Mesodermal cell (in vitro differentiated cells): ENCODE data around the gene GJD4.

Source experiments
- H3K27ac ChIP-seq: 2 replicates; pipeline ENCODE4 v1.7.0; 2013; ENCODE audit warnings: mild to moderate bottlenecking, low read depth, low read length, moderate library complexity; ENCODE audit not compliant: severe bottlenecking
- H3K36me3 ChIP-seq: 2 replicates; pipeline ENCODE4 v1.7.1; 2013; ENCODE audit warnings: mild to moderate bottlenecking, low read length, moderate library complexity; ENCODE audit not compliant: control insufficient read depth, insufficient read depth
- H3K4me1 ChIP-seq: one replicate; pipeline ENCODE4 v1.7.1; 2013; ENCODE audit warnings: mild to moderate bottlenecking, low read length; ENCODE audit not compliant: insufficient read depth, control insufficient read depth, poor library complexity, severe bottlenecking
- H3K4me3 ChIP-seq: 2 replicates; pipeline ENCODE4 v1.7.0; 2013; ENCODE audit warnings: low read length, control low read depth, mild to moderate bottlenecking; ENCODE audit not compliant: insufficient read depth, poor library complexity, severe bottlenecking; ENCODE audit errors: extremely low read depth
- H3K9me3 ChIP-seq: 2 replicates; pipeline ENCODE4 v1.7.1; 2013; ENCODE audit warnings: mild to moderate bottlenecking, low read length, moderate library complexity; ENCODE audit not compliant: control insufficient read depth
- WGBS, 2 experiments: methylation state at CpG; one replicate each; pipeline ENCODE4 v1.1.5; 2013; ENCODE audit warnings: missing lambda C conversion rate in 2 of 2; ENCODE audit not compliant: insufficient coverage in 2 of 2; 5-methylcytosine and 5-hydroxymethylcytosine counted together

Gene GJD4

GRCh38 chr10:35579116-35579515 is 26.0 kb upstream of the GJD4 start:
- 82 to 100% methylated on average over 2 of the region's 3 CpGs for WGBS, 2 experiments
- H3K27ac ChIP-seq = no peak overlapping the region
- peaks cover 5% of the 10 kb centered on the region for H3K9me3 ChIP-seq
- H3K4me3 ChIP-seq = no peak overlapping the region
- no peaks in the 10 kb centered on the region for H3K4me1 ChIP-seq
- H3K36me3 ChIP-seq = peaks cover 21% of the 10 kb centered on the region

GRCh38 chr10:35579726-35580422 is 25.3 kb upstream of the GJD4 start:
- WGBS, 2 experiments = 96 to 98% methylated on average over 7 to 8 of the region's 12 CpGs
- H3K4me1 ChIP-seq = no peaks in the 10 kb centered on the region
- H3K36me3 ChIP-seq = peaks cover 17% of the 10 kb centered on the region
- H3K27ac ChIP-seq = no peak overlapping the region
- H3K4me3 ChIP-seq = no peak overlapping the region
- peaks cover 5% of the 10 kb centered on the region for H3K9me3 ChIP-seq

GRCh38 chr10:35580423-35580770 is 24.7 kb upstream of the GJD4 start:
- Histone ChIP-seq H3K27ac (no peak overlapping the region), H3K4me3 (no peak overlapping the region), H3K4me1 (no peaks in the 10 kb centered on the region), H3K9me3 (peaks cover 5% of the 10 kb centered on the region), H3K36me3 (peaks cover 13% of the 10 kb centered on the region)
- WGBS, 2 experiments = 83 to 92% methylated on average over 2 to 3 of the region's 3 CpGs

- peaks cover 4% of the 10 kb centered on the region for H3K36me3 ChIP-seq
- WGBS, 2 experiments = 92 to 94% methylated on average over 4 of the region's 6 CpGs
- peaks cover 4% of the 10 kb centered on the region for H3K9me3 ChIP-seq
- no peak overlapping the region for H3K4me3 ChIP-seq
- no peaks in the 10 kb centered on the region for H3K4me1 ChIP-seq
- H3K27ac ChIP-seq = no peak overlapping the region
Observed at GRCh38 chr10:35581655-35582054, 23.5 kb upstream of the GJD4 start.

GRCh38 chr10:35584946-35585345 is 20.2 kb upstream of the GJD4 start:
- no peak overlapping the region for H3K27ac ChIP-seq
- WGBS, 2 experiments = 91 to 94% methylated on average over 8 to 9 of the region's 9 CpGs
- H3K9me3 ChIP-seq = no peaks in the 10 kb centered on the region

GRCh38 chr10:35585356-35585755 is 19.8 kb upstream of the GJD4 start:
- no peak overlapping the region for H3K4me3 ChIP-seq
- H3K4me1 ChIP-seq = no peaks in the 10 kb centered on the region
- H3K36me3 ChIP-seq = no peaks in the 10 kb centered on the region
- H3K27ac ChIP-seq = no peak overlapping the region
- 95% methylated on average over 11 of the region's 11 CpGs for WGBS, 2 experiments
- H3K9me3 ChIP-seq = no peaks in the 10 kb centered on the region

More at GRCh38 chr10:35584946-35585345, 20.2 kb upstream of the GJD4 start:
- H3K36me3 ChIP-seq = no peaks in the 10 kb centered on the region
- H3K4me3 ChIP-seq = no peak overlapping the region
- H3K4me1 ChIP-seq = no peaks in the 10 kb centered on the region

- Histone ChIP-seq H3K9me3 (no peaks in the 10 kb centered on the region), H3K4me1 (no peaks in the 10 kb centered on the region), H3K4me3 (no peak overlapping the region), H3K36me3 (no peaks in the 10 kb centered on the region), H3K27ac (no peak overlapping the region)
- WGBS, 2 experiments = 86 to 90% methylated on average over 7 of the region's 8 CpGs
Observed at GRCh38 chr10:35585903-35586535, 19.1 kb upstream of the GJD4 start.

GRCh38 chr10:35588836-35589235 is 16.3 kb upstream of the GJD4 start:
- no peaks in the 10 kb centered on the region for H3K36me3 ChIP-seq
- no peaks in the 10 kb centered on the region for H3K9me3 ChIP-seq
- H3K4me3 ChIP-seq = no peak overlapping the region
- H3K4me1 ChIP-seq = no peaks in the 10 kb centered on the region
- H3K27ac ChIP-seq = no peak overlapping the region

GRCh38 chr10:35592441-35592840 is 12.7 kb upstream of the GJD4 start:
- Histone ChIP-seq H3K4me1 (no peaks in the 10 kb centered on the region), H3K27ac (no peak overlapping the region), H3K4me3 (no peak overlapping the region), H3K9me3 (no peaks in the 10 kb centered on the region), H3K36me3 (no peaks in the 10 kb centered on the region)
- 92% methylated on average over 4 of the region's 4 CpGs; no CpG with 5 or more reads in 1 of the 2 experiments for WGBS, 2 experiments

- no peaks in the 10 kb centered on the region for H3K4me1 ChIP-seq
- H3K36me3 ChIP-seq = no peaks in the 10 kb centered on the region
- no peak overlapping the region for H3K4me3 ChIP-seq
- WGBS, 2 experiments = 64 to 68% methylated on average over 11 of the region's 14 CpGs
- H3K27ac ChIP-seq = no peak overlapping the region
- no peaks in the 10 kb centered on the region for H3K9me3 ChIP-seq
Observed at GRCh38 chr10:35594115-35595079, 10.7 kb upstream of the GJD4 start.
